H9 (cell line): Measurements from ENCODE around the gene CDC6. TPM values are rescaled to one million over a fixed set of nuclear protein-coding genes. Genes with fewer than 3 reads are reported as not detected.
A peak's percentile ranks its signal among the peaks of the same experiment; 100 is the strongest.

Experiments used
- DNase-seq: peaks from one replicate; pipeline ENCODE4 v3.0.0-alpha.2; 2017
- H2AFZ ChIP-seq: one replicate; pipeline ENCODE4 v1.6.1; 2013; ENCODE audit warnings: mild to moderate bottlenecking, low read length, control low read depth, moderate library complexity
- H2AK5ac ChIP-seq: 2 replicates; pipeline ENCODE4 v1.6.1; 2013; ENCODE audit warnings: low read length, control low read depth, mixed read lengths; ENCODE audit not compliant: insufficient read length
- H2BK120ac ChIP-seq: one replicate; pipeline ENCODE4 v1.6.1; 2013; ENCODE audit warnings: low read depth, mild to moderate bottlenecking, low read length, control low read depth, inconsistent platforms; ENCODE audit not compliant: poor library complexity, severe bottlenecking
- H2BK12ac ChIP-seq: 2 replicates; pipeline ENCODE4 v1.6.1; 2013; ENCODE audit warnings: low read length, control low read depth, mixed read lengths, low read depth; ENCODE audit not compliant: insufficient read length
- H2BK15ac ChIP-seq: 2 replicates; pipeline ENCODE4 v1.6.1; 2013; ENCODE audit warnings: low read depth, low read length, control low read depth
- H2BK20ac ChIP-seq: one replicate; pipeline ENCODE4 v1.6.1; 2013; ENCODE audit warnings: low read depth, mild to moderate bottlenecking, low read length, control low read depth, inconsistent platforms; ENCODE audit not compliant: poor library complexity, severe bottlenecking
- H2BK5ac ChIP-seq: 2 replicates; pipeline ENCODE4 v1.6.1; 2013; ENCODE audit warnings: low read length, control low read depth, mixed read lengths; ENCODE audit not compliant: insufficient read length
- H3K14ac ChIP-seq: 2 replicates; pipeline ENCODE4 v1.6.1; 2013; ENCODE audit warnings: low read length, control low read depth; ENCODE audit not compliant: insufficient read depth
- H3K18ac ChIP-seq: 2 replicates; pipeline ENCODE4 v1.6.1; 2013; ENCODE audit warnings: low read depth, mild to moderate bottlenecking, mixed read lengths, low read length, control low read depth; ENCODE audit not compliant: insufficient read length
- H3K23ac ChIP-seq: 2 replicates; pipeline ENCODE4 v1.6.1; 2013; ENCODE audit warnings: low read length, control low read depth, mixed read lengths, low read depth; ENCODE audit not compliant: insufficient read length
- H3K23me2 ChIP-seq: 2 replicates; pipeline ENCODE4 v1.6.1; 2013; ENCODE audit warnings: low read depth, mild to moderate bottlenecking, mixed read lengths, low read length, control low read depth; ENCODE audit not compliant: insufficient read length, poor library complexity, severe bottlenecking
- H3K27ac ChIP-seq: 2 replicates; pipeline ENCODE4 v1.5.1; 2013; ENCODE audit warnings: low read length, control low read depth, mixed read lengths, low read depth; ENCODE audit not compliant: insufficient read length
- H3K27me3 ChIP-seq: 2 replicates; pipeline ENCODE4 v1.6.1; 2013; ENCODE audit warnings: low read length, control low read depth, inconsistent platforms; ENCODE audit not compliant: insufficient read depth
- H3K4ac ChIP-seq: 2 replicates; pipeline ENCODE4 v1.6.1; 2013; ENCODE audit warnings: low read depth, mild to moderate bottlenecking, control low read depth, inconsistent platforms, low read length, moderate library complexity
- H3K4me1 ChIP-seq: 2 replicates; pipeline ENCODE4 v1.6.1; 2013; ENCODE audit warnings: low read length, control low read depth, inconsistent platforms; ENCODE audit not compliant: insufficient read depth
- H3K4me2 ChIP-seq: 2 replicates; pipeline ENCODE4 v1.6.1; 2013; ENCODE audit warnings: low read length, control low read depth, mixed read lengths; ENCODE audit not compliant: insufficient read length, insufficient read depth
- H3K56ac ChIP-seq: 2 replicates; pipeline ENCODE4 v1.6.1; 2013; ENCODE audit warnings: low read depth, mild to moderate bottlenecking, mixed read lengths, low read length, control low read depth; ENCODE audit not compliant: insufficient read length
- H3K79me1 ChIP-seq: 2 replicates; pipeline ENCODE4 v1.6.1; 2013; ENCODE audit warnings: low read depth, mild to moderate bottlenecking, moderate library complexity, low read length, control low read depth, inconsistent platforms; ENCODE audit not compliant: insufficient read depth, poor library complexity, severe bottlenecking
- H3K79me2 ChIP-seq: 2 replicates; pipeline ENCODE4 v1.6.1; 2013; ENCODE audit warnings: low read length, control low read depth, inconsistent platforms; ENCODE audit not compliant: insufficient read depth
- H3K9ac ChIP-seq: 2 replicates; pipeline ENCODE4 v1.6.1; 2013; ENCODE audit warnings: low read length, control low read depth, mixed read lengths; ENCODE audit not compliant: insufficient read length; ENCODE audit errors: extremely low read depth
- H3K9me3 ChIP-seq: one replicate; pipeline ENCODE4 v1.6.1; 2013; ENCODE audit warnings: low read depth, low read length, inconsistent platforms; ENCODE audit not compliant: control insufficient read depth
- H3T11ph ChIP-seq: one replicate; pipeline ENCODE4 v1.6.1; 2013; ENCODE audit warnings: mild to moderate bottlenecking, low read length, control low read depth, inconsistent platforms
- H4K20me1 ChIP-seq: one replicate; pipeline ENCODE4 v1.6.1; 2013; ENCODE audit not compliant: control insufficient read depth, insufficient read length, insufficient read depth
- H4K5ac ChIP-seq: 2 replicates; pipeline ENCODE4 v1.6.1; 2013; ENCODE audit warnings: low read depth, mild to moderate bottlenecking, mixed read lengths, low read length, control low read depth; ENCODE audit not compliant: insufficient read length
- H4K8ac ChIP-seq: replicated peaks from 2 replicates; pipeline ENCODE4 v1.6.1; 2013; ENCODE audit warnings: low read length, control low read depth, mixed read lengths, low read depth; ENCODE audit not compliant: insufficient read length
- H4K91ac ChIP-seq: 2 replicates; pipeline ENCODE4 v1.6.1; 2013; ENCODE audit warnings: low read depth, mild to moderate bottlenecking, moderate library complexity, mixed read lengths, low read length, control low read depth; ENCODE audit not compliant: insufficient read length
- H3K27ac Mint-ChIP-seq, 3 experiments: 2 replicates in 2 of 3; 3 replicates in 1 of 3; pipeline ENCODE4 v1.8.0; 2020 to 2021; ENCODE audit warnings: mixed read lengths in 3 of 3, mild to moderate bottlenecking in 1 of 3, moderate library complexity in 1 of 3
- H3K27me3 Mint-ChIP-seq: 2 replicates; pipeline ENCODE4 v1.8.0; 2021; ENCODE audit warnings: low read depth, mild to moderate bottlenecking, moderate library complexity, mixed read lengths
- H3K36me3 Mint-ChIP-seq, 3 experiments: 2 replicates in 2 of 3; 3 replicates in 1 of 3; pipeline ENCODE4 v1.8.0; 2020 to 2021; ENCODE audit warnings: low read depth in 3 of 3, mixed read lengths in 3 of 3; ENCODE audit not compliant: insufficient read depth in 1 of 3
- H3K4me1 Mint-ChIP-seq, 2 experiments: 2 replicates each; pipeline ENCODE4 v1.8.0; 2020; ENCODE audit warnings: mixed read lengths in 2 of 2
- H3K4me3 Mint-ChIP-seq, 2 experiments: 2 replicates in 1 of 2; 3 replicates in 1 of 2; pipeline ENCODE4 v1.8.0; 2020 to 2021; ENCODE audit warnings: mild to moderate bottlenecking in 2 of 2, mixed read lengths in 2 of 2, moderate library complexity in 1 of 2
- H3K9me3 Mint-ChIP-seq, 2 experiments: 2 replicates in 1 of 2; 3 replicates in 1 of 2; pipeline ENCODE4 v1.8.0; 2020; ENCODE audit warnings: mild to moderate bottlenecking in 2 of 2, mixed read lengths in 2 of 2, moderate library complexity in 1 of 2
- whole genome bisulfite sequencing: extraction: QIAGEN DNeasy Blood & Tissue Kit; methylation state at CpG from one replicate; pipeline ENCODE4 v1.1.7; 2013; ENCODE audit warnings: missing lambda C conversion rate, low lambda C conversion rate, mixed read lengths; ENCODE audit not compliant: insufficient read length; ENCODE audit errors: extremely low coverage; 5-methylcytosine and 5-hydroxymethylcytosine counted together
- total RNA-seq: library from RNA; stranded (reverse); gene quantifications from 2 replicates; pipeline ENCODE4 v1.2.1, GENCODE V29; 2021
- TF ChIP-seq, protein P1 (sequence below): fragments of 200-600 bp; sonication (generic); conservative IDR thresholded peaks from 3 replicates; pipeline ENCODE4 v1.8.0; 2021; ENCODE audit warnings: antibody characterized with exemption, mild to moderate bottlenecking

The CDC6 gene
- total RNA-seq, 1 experiment from 2014 or later = 131 TPM

DNA sequence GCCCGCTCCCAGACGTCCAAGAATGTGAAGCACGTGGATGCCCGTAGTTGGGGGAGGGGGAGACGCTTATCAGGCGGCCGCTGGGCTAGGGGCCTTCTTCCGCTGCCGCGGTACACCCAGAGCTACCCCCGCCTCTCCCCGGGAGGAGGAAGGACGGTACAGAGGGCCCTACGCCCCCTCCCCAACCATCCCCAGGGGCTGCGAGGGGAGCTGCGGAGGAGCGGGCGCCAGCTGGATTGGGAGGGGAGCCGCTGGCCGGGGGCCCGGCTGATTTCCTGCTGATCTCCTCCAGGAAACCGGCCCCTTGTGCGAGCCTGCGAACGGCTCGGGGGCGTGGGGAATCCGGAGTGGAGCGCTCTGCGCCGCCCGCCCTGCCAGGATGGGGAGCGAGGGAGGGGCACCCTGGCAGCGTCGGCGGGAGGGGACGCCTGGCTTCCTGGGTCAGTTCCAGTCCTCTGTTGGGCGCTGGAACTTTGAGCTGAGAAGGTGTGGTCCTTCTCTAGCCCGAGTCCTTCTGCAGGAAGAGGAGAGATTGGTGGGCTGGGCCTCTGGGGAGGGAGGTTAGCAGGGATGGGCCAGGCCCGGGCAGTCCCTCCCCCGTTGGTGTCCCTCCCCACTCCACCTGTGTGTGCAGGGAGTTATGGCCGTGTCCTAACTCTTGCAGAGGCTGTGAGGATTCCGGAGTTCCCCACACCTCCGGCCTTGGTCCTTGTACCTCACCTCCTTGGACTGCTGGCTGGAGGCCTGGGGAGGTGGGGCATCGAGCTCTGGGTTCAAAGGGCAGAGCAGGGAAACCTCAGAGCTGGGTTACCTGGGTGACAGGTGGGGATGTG lies 57.7 kb downstream of the CDC6 start:
- peak overlapping the region; percentile 74 for H3K18ac ChIP-seq
- H2BK5ac ChIP-seq = no peak overlapping the region
- no peaks in the 10 kb centered on the region for H4K20me1 ChIP-seq
- no peak overlapping the region for H3K4ac ChIP-seq
- H3K79me1 ChIP-seq = no peaks in the 10 kb centered on the region
- no peak overlapping the region for H2BK120ac ChIP-seq
- H3K23ac ChIP-seq = no peak overlapping the region
- no peak overlapping the region for H2BK15ac ChIP-seq
- WGBS = no CpG with 5 or more reads among the region's 45 CpGs
- H4K91ac ChIP-seq = no peak overlapping the region
- no peak overlapping the region for H2AFZ ChIP-seq
- Mint-ChIP-seq H3K27me3 (peaks cover 86% of the 10 kb centered on the region), H3K27ac (no peak overlapping the region), H3K4me3 (peak overlapping the region; percentile 59 to 85), H3K4me1 (peaks cover 67 to 71% of the 10 kb centered on the region in 2 experiments), H3K9me3 (no peaks in the 10 kb centered on the region), H3K36me3 (peaks cover 10 to 15% (median 15%) of the 10 kb centered on the region in 3 experiments)
- no peaks in the 10 kb centered on the region for H3K9me3 ChIP-seq
- H3K4me2 ChIP-seq = peak overlapping the region; percentile 77
- H2BK20ac ChIP-seq = no peak overlapping the region
- H3K79me2 ChIP-seq = no peaks in the 10 kb centered on the region
- no peak overlapping the region for H3K9ac ChIP-seq
- H3K56ac ChIP-seq = no peak overlapping the region
- peaks cover 25% of the 10 kb centered on the region for H3K23me2 ChIP-seq
- peaks cover 18% of the 10 kb centered on the region; the same call in 1 of the 2 replicates for H3K27me3 ChIP-seq
- H3T11ph ChIP-seq = no peak overlapping the region
- H3K4me1 ChIP-seq = peaks cover 23% of the 10 kb centered on the region
- TF ChIP-seq, protein P1, sequence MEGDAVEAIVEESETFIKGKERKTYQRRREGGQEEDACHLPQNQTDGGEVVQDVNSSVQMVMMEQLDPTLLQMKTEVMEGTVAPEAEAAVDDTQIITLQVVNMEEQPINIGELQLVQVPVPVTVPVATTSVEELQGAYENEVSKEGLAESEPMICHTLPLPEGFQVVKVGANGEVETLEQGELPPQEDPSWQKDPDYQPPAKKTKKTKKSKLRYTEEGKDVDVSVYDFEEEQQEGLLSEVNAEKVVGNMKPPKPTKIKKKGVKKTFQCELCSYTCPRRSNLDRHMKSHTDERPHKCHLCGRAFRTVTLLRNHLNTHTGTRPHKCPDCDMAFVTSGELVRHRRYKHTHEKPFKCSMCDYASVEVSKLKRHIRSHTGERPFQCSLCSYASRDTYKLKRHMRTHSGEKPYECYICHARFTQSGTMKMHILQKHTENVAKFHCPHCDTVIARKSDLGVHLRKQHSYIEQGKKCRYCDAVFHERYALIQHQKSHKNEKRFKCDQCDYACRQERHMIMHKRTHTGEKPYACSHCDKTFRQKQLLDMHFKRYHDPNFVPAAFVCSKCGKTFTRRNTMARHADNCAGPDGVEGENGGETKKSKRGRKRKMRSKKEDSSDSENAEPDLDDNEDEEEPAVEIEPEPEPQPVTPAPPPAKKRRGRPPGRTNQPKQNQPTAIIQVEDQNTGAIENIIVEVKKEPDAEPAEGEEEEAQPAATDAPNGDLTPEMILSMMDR = no peak
- no peak overlapping the region for H3K27ac ChIP-seq
- no peak overlapping the region for H2AK5ac ChIP-seq
- no peak overlapping the region for H2BK12ac ChIP-seq
- peak; percentile 90 for DNase-seq
- no peak overlapping the region for H4K8ac ChIP-seq
- H3K14ac ChIP-seq = peak overlapping the region; percentile 66; the same call in 1 of the 2 replicates
- no peak overlapping the region for H4K5ac ChIP-seq
